ENCODE measurements around the gene KRTAP5-3.

DNA sequence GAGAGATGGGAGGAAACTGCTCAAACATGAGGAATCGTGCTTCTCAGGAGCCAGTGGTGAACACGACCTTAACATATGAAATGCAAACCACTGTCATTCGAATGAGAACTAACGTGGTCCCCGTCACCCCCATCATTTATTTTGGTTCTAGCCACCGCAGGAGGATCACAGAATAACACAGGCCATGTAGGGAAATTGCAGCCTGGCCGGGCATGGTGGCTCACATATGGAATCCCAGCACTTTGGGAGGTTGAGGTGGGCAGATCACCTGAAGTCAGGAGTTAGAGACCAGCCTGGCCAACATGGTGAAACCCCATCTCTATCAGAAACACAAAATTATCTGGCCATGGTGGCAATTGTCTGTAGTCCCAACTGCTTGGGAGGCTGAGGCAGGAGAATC is 48.4 kb upstream of the KRTAP5-3 start:
- TF ChIP-seq CTCF (IDR thresholded peaks at IDR 0.05): no peak
- no peak for TF ChIP-seq POLR2A (IDR thresholded peaks at IDR 0.05)

Data from esophagus squamous epithelium (tissue), 4 donors.